Measurements from ENCODE around the gene RPLP1.
"Not testable (repeated sequence)": the region's sequence is repeated elsewhere in the genome, so short reads cannot be mapped to it uniquely, and the experiment has no call there.

RPLP1 gene

DNA sequence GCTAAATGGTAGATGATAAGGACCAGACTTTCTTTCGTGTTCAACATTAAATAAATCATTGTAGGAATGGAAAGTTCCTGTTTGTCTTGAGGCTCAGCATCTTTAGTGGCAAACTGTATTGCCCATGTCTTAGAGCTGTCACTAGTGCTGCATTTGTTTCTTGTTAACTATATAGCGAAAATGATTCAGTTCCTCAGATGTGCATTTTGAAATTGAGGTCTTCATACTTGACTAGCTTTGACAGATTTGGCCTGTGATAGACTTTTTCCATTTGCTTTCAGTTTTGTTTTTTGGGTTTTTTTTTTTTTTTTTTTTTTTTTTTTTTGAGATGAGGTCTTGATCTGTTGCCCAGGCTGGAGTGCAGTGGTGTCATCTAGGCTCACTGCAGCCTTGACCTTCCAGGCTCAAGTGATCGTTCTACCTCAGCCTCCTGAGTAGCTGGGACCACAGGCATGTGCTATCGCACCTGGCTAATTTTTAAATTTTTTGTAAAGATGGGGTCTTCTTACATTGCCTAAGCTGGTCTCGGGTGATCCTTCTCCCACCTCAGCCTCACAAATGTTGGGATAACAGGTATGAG lies 9.5 kb upstream of the RPLP1 start:
- DNase-seq, result no peak

DNA sequence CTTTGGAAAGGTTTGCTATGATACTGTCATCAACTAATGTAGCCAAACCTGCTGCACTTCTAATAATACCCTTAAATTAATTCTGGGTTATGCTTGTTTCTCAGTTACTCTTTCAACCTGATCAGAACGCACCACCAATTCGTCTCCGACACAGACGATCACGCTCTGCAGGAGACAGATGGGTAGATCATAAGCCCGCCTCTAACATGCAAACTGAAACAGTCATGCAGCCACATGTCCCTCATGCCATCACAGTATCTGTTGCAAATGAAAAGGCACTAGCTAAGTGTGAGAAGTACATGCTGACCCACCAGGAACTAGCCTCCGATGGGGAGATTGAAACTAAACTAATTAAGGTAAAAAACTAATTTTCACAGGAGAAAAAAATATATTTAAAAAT lies 7.9 kb upstream of the RPLP1 start:
- DNase-seq, result no peak

DNA sequence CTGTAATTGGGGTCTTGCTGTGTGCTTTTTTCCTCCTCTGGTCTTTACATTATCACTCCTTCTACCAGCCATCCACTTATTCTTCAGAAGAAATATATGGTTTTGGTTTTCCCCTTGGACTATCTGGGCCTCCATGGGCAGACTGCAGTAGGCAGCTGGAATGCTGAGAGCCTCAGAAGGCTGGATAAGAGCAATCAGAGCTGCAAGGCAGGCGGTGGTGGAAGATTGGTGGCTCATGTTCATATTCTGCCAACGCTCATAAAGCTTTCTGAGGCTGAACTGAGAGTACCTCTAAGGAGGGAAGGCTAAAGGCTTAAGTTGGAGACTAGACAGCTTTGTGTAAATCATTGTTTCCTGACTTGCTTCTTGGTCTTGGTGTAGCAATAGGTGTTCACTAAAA lies 5.7 kb upstream of the RPLP1 start:
- no peak for DNase-seq

DNA sequence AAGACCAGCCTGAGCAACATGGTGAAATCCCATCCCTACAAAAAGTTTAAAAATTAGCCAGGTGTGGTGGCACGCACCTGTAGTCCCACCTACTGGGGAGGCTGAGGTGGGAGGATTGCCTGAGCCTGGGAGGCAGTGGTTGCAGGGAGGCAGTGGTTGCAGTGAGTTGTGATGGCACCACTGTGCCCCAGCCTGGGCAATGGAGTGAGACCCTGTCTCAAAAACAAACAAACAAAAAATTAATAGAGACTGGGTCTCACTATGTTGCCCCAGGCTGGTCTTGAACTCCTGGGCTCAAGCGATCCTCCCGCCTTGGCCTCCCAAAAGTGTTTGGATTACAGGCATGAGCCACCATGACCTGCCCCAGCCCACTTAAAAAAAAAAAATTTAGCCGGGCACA lies 2.4 kb upstream of the RPLP1 start:
- DNase-seq, result not testable (repeated sequence)

DNA sequence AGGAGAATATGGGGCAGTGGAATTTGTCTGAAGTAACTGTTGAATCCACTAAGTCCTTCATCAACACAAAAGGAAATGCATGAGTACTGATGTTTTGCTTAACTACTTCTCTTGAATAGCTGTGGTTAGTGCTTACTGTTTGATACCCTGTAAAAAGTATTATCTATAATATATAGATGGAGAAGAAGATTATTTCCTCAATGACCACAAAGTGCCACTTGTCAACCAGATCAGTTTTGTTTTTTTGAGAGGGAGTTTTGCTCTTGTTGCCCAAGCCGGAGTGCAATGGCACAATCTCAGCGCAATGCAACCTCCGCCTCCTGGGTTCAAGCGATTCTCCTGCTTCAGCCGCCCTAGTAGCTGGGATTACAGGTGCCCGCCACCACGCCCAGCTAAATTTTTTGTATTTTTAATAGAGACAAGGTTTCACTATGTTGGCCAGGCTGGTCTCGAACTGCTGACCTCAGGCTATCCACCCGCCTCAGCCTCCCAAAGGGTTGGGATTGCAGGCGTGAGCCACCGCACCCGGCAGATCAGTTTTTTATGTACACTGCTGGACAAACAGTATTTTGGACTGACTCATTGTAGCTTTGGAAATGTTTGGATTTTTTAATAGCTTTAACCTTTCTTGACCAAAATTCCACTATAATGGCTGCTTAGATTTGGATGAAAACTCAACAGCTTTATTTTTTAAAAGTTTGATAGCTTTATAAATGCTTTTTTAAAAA lies 1.5 kb upstream of the RPLP1 start:
- no peak for DNase-seq

DNA sequence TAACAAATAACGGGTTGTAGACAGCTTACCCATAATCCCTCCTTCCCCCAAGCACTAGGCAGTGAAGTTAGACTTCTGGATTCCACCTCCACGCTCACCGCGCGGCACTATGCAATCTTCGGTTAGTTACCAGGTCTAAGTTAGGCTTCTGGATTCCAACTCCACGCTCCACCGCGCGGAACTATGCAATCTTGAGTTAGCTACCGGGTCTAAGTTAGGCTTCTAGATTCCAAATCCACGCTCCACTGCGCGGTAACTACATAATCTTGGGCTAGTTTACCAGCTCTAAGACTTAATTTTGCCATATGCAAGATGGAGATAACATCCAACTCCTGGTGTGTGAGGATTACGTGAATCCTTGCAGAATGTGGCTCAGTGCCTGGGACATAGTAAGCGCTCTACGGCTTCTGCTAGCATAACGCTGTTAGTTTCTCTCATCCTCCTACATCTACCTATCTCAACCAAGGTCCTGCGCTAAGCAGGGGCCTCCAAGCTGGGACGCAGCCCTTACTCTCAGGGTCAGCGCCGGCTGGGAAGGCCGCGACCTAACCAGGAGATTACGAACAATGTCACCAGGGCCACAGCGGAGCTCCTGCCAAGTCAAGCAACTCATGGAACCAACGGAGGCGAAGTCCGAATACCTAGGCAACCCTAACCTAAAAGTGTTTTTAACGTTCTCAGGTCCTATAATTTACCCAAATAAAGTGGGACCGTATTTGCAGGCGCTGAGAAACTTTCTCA lies 497 bp upstream of the RPLP1 start:
- peak; percentile 89 for DNase-seq

- peak; percentile 23 for DNase-seq
These were observed 2.3 kb downstream of the RPLP1 start for GRCh38 chr15:69454953-69455352.

- DNase-seq, result peak; percentile 28
These were observed 3.9 kb downstream of the RPLP1 start for GRCh38 chr15:69456208-69457166.

DNA sequence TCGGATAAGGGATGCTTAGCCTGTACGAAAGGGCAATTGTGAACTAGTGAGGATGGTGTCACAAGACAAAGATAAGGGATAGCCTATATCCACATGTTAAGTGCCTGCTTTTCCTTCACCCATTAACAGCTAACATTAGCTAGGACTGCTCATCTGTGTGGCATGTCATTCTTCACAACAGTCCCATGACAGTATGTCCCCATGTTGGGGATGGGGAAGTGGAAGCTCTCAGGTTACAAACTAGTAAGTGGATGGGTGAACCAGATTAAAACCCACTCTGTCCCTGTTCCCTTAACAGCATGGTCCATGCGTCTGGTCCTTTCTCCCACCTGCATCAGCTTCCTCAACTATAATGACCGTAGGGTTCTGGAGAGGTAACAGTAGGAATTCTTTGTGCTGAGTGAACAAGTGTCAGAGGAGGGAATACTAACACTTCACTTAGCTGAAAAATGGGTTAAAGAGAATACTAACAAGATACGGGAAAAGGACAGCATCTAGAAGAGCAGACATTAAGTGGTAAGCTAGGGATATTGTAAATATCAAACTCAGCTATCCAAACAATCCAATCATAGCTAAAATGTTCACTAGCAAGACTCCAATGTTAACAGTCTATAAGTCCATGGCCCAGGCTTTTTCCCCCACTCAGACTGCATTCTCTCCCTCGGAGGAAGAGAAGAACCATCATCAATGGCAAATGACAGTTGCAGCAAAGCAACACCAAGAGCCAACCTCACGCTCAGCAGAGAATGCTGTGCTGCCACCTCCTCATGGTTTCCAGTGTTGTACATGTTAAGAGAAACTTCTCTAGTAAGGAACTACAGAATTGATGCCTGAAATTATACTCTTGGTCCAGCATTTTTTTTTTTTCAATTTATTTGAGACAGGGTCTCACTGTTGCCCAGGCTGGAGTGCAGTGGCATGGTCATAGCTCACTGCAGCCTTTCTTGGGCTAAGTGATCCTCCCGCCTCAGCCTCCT lies 5.0 kb downstream of the RPLP1 start:
- DNase-seq, result peak; percentile 53

- no peak for DNase-seq
These were observed 6.4 kb downstream of the RPLP1 start for GRCh38 chr15:69459066-69459465.

DNA sequence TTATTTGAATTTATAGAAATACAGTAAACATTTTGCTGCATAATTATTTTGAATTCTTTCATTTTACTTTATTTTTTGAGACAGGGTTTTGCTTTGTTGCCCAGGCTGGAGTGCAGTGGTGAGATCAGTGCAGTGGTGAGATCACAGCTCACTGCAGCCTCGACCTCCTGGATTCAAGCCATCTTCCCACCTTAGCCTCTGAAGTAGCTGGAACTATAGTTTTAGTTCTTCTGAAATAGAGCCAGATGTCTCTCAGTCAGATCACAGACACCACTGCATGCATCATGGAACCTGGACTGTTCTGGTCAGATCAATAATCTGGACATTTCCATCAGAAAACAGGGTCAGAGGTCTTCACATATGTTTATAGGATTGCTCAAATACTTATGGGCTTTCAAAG lies 7.9 kb downstream of the RPLP1 start:
- DNase-seq, result no peak

- no peak for DNase-seq
These were observed 9.4 kb downstream of the RPLP1 start for GRCh38 chr15:69462030-69462492.

DNA sequence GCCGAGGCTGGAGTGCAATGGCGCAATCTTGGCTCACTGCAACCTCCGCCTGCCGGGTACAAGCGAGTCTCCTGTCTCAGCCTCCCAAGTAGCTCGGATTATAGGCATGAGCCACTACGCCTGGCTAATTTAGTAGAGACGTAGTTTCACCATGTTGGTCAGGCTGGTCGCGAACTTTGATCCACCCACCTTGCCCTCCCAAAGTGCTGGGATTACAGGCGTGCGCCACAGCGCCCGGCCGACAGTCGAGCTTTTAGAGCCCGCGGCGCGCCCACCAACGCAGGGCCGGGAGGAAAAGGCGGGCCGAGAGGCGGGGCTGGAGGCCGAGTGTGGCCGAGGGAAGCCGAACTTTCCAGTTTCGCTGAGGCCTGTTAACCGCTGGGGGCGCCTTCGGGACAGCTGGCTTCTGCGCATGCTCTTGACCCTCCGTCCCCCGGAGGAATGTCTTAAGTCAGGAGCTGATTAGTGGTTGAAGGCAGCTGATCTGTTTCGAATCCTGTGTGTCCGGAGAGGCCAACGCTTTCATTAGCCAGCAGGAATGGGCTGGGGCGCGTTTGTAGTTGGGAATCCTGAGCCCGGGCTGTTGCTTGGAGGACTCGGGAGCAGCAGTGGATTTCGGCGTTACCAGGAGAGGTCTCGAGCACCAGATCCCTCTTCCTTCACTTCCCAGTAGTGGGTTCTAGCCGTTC lies 10.0 kb downstream of the RPLP1 start:
- peak; percentile 96 for DNase-seq

- DNase-seq, result no peak
These were observed 10.7 kb downstream of the RPLP1 start for GRCh38 chr15:69463182-69463756.

- no peak for DNase-seq
These were observed 12.6 kb downstream of the RPLP1 start for GRCh38 chr15:69465253-69465652.

DNA sequence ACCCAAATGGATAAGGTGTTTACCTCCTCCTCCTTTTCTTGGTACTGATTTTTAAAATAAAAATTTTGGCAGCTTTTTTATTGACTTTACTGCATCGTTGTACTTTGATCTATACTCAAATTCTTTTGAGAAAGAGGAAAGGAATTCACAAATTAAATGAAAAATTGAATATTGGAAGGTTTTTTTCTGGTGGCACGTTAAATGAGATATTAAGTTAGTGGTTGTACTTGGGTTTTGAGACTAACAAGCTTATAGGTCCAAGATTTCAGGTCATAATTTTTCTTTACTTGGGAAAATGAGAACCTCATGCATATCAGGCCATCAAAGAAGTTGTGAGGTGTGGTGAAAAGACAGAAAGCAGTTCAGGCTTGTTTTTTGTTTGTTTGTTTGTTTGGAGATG lies 14.1 kb downstream of the RPLP1 start:
- DNase-seq, result no peak

DNA sequence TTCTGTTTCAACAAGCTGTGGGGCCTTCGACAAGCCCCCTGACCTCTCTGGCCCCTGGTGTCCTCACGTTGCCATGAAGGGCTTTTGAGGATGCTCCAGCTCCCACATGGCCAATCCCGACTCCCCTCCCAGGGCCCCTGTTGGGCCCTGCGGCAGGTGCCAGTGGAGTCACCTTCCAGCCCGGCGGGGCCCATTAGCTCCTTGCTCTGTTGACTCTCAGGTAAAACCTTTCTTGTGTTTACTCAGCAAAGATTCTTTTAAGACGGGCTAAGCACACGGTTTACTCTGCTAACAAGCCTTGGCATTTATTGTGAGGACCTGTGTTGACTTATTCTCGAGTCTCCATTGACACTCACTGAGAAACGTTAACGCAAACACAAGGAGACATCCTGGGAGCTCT lies 15.0 kb downstream of the RPLP1 start:
- DNase-seq, result no peak

GRCh38 chr15:69468241-69469121 lies 15.9 kb downstream of the RPLP1 start:
- no peak for DNase-seq

DNA sequence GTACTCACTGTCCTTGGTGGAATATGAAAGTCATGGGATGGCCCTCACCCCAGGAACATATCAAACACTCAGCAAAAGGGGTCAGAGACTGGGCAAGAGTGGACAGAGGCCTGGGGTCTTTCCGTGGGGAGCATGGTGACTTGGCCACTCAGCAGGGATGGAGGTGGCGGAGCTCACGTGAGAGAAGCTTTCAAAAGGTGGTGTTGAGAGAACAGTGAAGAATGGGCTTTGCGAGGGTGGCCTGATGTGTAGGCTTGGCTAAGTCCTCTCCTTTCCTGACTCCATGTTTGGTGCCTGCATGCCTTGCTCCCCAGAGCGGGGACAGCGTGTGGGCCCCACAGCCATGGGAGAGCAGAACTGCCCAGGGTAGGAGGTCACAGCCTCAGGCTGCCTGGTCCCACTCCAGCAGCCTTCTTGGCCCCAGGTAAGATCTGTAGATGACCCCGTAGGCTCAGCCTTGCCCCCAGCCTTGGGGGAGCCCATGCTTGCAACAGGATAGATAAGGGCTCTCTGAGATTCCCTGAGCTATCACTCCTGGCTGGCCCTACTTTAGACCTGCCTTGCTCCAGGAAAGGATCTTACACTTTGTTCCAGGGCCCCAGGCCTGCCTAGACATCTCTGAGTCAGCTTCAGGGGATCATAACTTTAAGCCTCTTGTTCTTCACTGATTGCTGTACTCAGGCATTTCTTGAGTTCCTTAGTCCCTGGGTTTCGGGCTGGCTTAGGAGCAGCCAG lies 17.0 kb downstream of the RPLP1 start:
- DNase-seq, result no peak
